Nephron (organoid): ENCODE measurements around the gene ADTRP.

Experiments used
- H3K27ac Mint-ChIP-seq, 3 experiments: 2 replicates each; pipeline ENCODE4 v1.8.0; 2020; ENCODE audit warnings: mixed read lengths in 3 of 3, mild to moderate bottlenecking in 2 of 3, moderate library complexity in 1 of 3
- H3K27me3 Mint-ChIP-seq: 2 replicates; pipeline ENCODE4 v1.8.0; 2021; ENCODE audit warnings: low read depth, mild to moderate bottlenecking, moderate library complexity, mixed read lengths
- H3K36me3 Mint-ChIP-seq: 2 replicates; pipeline ENCODE4 v1.8.0; 2020; ENCODE audit warnings: low read depth, mixed read lengths
- H3K4me1 Mint-ChIP-seq: 2 replicates; pipeline ENCODE4 v1.8.0; 2020; ENCODE audit warnings: mixed read lengths
- H3K4me3 Mint-ChIP-seq, 3 experiments: 2 replicates each; pipeline ENCODE4 v1.8.0; 2020; ENCODE audit warnings: mild to moderate bottlenecking in 3 of 3, mixed read lengths in 3 of 3, moderate library complexity in 2 of 3
- H3K9me3 Mint-ChIP-seq: 2 replicates; pipeline ENCODE4 v1.8.0; 2020; ENCODE audit warnings: mixed read lengths
- CTCF ChIP-seq, 3 experiments: fragments of 200-600 bp; sonication (generic); IDR thresholded peaks; one replicate each; pipeline ENCODE4 v1.5.0; 2021; ENCODE audit warnings: antibody characterized with exemption in 3 of 3; ENCODE audit not compliant: unreplicated experiment in 3 of 3

The ADTRP gene

GRCh38 chr6:11667876-11668275, 110.7 kb downstream of the ADTRP start:
- peaks cover 24% of the 10 kb centered on the region for H3K9me3 Mint-ChIP-seq
- H3K27me3 Mint-ChIP-seq, result no peaks in the 10 kb centered on the region
- H3K4me3 Mint-ChIP-seq, result no peak overlapping the region
- H3K27ac Mint-ChIP-seq, result no peak overlapping the region
- H3K4me1 Mint-ChIP-seq, result no peaks in the 10 kb centered on the region
- TF ChIP-seq CTCF (IDR thresholded peaks at IDR 0.05; ENCODE audit: unreplicated experiment in 3 of 3), result no peak
- H3K36me3 Mint-ChIP-seq, result peaks cover 9% of the 10 kb centered on the region

GRCh38 chr6:11665604-11666326, 112.8 kb downstream of the ADTRP start:
- H3K4me1 Mint-ChIP-seq, result no peaks in the 10 kb centered on the region
- H3K9me3 Mint-ChIP-seq, result peaks cover 25% of the 10 kb centered on the region
- no peak overlapping the region for H3K4me3 Mint-ChIP-seq
- peaks cover 9% of the 10 kb centered on the region for H3K36me3 Mint-ChIP-seq
- no peak for TF ChIP-seq CTCF (IDR thresholded peaks at IDR 0.05; ENCODE audit: unreplicated experiment in 3 of 3)
- no peaks in the 10 kb centered on the region for H3K27me3 Mint-ChIP-seq
- H3K27ac Mint-ChIP-seq, result no peak overlapping the region
